Large intestine (tissue), 3 donors: ENCODE data around the gene KLHL29. TPM values are rescaled to one million over a fixed set of nuclear protein-coding genes. Genes with fewer than 3 reads are reported as not detected.
"Not testable (repeated sequence)": the region's sequence is repeated elsewhere in the genome, so short reads cannot be mapped to it uniquely, and the experiment has no call there.

Experiments used
- DNase-seq, 2 donors: peaks; one replicate each; pipeline versions ENCODE4 v3.0.0 to v3.0.0-alpha.2; 2013
- H3K27ac ChIP-seq: one replicate; pipeline ENCODE4 v1.5.1; 2013; ENCODE audit warnings: low read length
- H3K27me3 ChIP-seq: 2 replicates; pipeline ENCODE4 v1.6.1; 2013; ENCODE audit warnings: low read length; ENCODE audit not compliant: control insufficient read depth, insufficient read depth
- H3K36me3 ChIP-seq: 2 replicates; pipeline ENCODE4 v1.6.1; 2013; ENCODE audit warnings: low read length; ENCODE audit not compliant: control insufficient read depth, insufficient read depth
- H3K4me1 ChIP-seq: one replicate; pipeline ENCODE4 v1.6.1; 2013; ENCODE audit warnings: low read length; ENCODE audit not compliant: control insufficient read depth, insufficient read depth
- H3K4me3 ChIP-seq: one replicate; pipeline ENCODE4 v1.5.1; 2013; ENCODE audit warnings: low read length
- H3K9me3 ChIP-seq: one replicate; pipeline ENCODE4 v1.6.1; 2013; ENCODE audit warnings: mild to moderate bottlenecking, low read depth, low read length, moderate library complexity; ENCODE audit not compliant: control insufficient read depth
- WGBS: methylation state at CpG from one replicate; pipeline ENCODE4 v1.1.5; 2013; ENCODE audit warnings: low lambda C conversion rate; ENCODE audit not compliant: insufficient coverage; 5-methylcytosine and 5-hydroxymethylcytosine counted together
- polyA plus RNA-seq: library from polyadenylated mRNA; unstranded; fragments of 120-200 nt; gene quantifications from one replicate; pipeline ENCODE4 v1.2.1, GENCODE V29; 2013

The KLHL29 gene
- polyA plus RNA-seq, 1 donor: 5.9 TPM

GRCh38 chr2:23391237-23391736, 6.3 kb downstream of the KLHL29 start:
- not testable (repeated sequence) for H3K4me3 ChIP-seq, H3K36me3 ChIP-seq, DNase-seq, H3K27ac ChIP-seq, H3K4me1 ChIP-seq, H3K9me3 ChIP-seq
- no CpG with 5 or more reads among the region's 10 CpGs for WGBS
- H3K27me3 ChIP-seq: peaks cover 61% of the 10 kb centered on the region

GRCh38 chr2:23393722-23394121, 8.7 kb downstream of the KLHL29 start:
- Histone ChIP-seq H3K27me3 (peaks cover 42% of the 10 kb centered on the region), H3K4me1 (no peaks in the 10 kb centered on the region), H3K27ac (no peak overlapping the region), H3K36me3 (no peaks in the 10 kb centered on the region), H3K4me3 (no peak overlapping the region), H3K9me3 (no peaks in the 10 kb centered on the region)
- no peak for DNase-seq
- 87% methylated on average over 3 of the region's 8 CpGs for WGBS

DNA sequence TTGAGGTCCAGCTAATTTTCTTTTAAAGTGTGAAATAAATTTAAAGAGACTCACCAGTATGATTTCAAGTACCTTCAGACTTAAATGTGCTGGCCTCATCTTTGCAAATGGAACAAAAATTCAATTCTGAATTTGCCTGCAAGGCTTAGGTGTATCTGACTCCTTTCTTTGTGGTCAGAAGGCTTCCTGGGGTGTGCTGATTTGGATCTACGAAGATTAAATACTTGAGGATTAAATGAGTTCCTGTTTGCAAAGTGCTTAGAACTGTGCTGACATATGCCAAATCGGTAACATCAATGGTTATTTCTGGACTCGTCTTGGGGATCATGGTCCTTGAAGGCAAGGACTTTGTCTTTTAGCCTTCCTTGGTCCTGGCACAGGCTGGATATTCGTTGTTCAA, 9.7 kb downstream of the KLHL29 start:
- no CpG with 5 or more reads among the region's 4 CpGs for WGBS
- Histone ChIP-seq H3K27me3 (peaks cover 33% of the 10 kb centered on the region), H3K27ac (no peak overlapping the region), H3K36me3 (no peaks in the 10 kb centered on the region), H3K9me3 (no peaks in the 10 kb centered on the region), H3K4me3 (no peak overlapping the region), H3K4me1 (no peaks in the 10 kb centered on the region)
- DNase-seq: no peak

DNA sequence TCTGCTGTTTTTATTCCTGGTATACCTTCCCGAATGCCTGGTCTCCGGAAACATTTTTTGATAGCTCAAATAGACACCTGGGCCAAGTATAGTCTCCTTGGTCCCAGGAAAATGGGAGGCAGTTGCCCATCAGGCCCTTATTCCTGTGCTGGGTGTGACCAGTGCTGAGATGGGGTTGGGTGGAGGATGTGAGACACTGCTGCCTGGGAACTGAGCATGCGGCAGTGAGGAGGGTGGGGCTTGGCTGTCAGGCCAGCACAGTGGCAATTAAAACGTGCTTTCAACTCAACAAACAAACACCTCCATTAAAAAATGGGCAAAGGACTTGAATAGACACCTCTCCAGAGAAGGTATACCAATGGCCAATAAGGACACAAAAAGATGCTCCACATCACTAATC, 12.5 kb downstream of the KLHL29 start:
- DNase-seq: no peak
- peaks cover 23% of the 10 kb centered on the region for H3K27me3 ChIP-seq
- no peaks in the 10 kb centered on the region for H3K4me1 ChIP-seq
- no peaks in the 10 kb centered on the region for H3K36me3 ChIP-seq
- H3K27ac ChIP-seq: no peak overlapping the region
- no peak overlapping the region for H3K4me3 ChIP-seq
- H3K9me3 ChIP-seq: no peaks in the 10 kb centered on the region
- no CpG with 5 or more reads among the region's 4 CpGs for WGBS

- no peaks in the 10 kb centered on the region for H3K36me3 ChIP-seq
- H3K4me1 ChIP-seq: no peaks in the 10 kb centered on the region
- H3K27me3 ChIP-seq: peaks cover 10% of the 10 kb centered on the region
- 100% methylated on average over 1 of the region's 10 CpGs for WGBS
- no peak for DNase-seq
- no peaks in the 10 kb centered on the region for H3K9me3 ChIP-seq
- no peak overlapping the region for H3K4me3 ChIP-seq
- no peak overlapping the region for H3K27ac ChIP-seq
Measured at GRCh38 chr2:23399674-23400261, 14.8 kb downstream of the KLHL29 start.

GRCh38 chr2:23400703-23401102, 15.7 kb downstream of the KLHL29 start:
- Histone ChIP-seq H3K4me3 (no peak overlapping the region), H3K27me3 (peaks cover 4% of the 10 kb centered on the region), H3K36me3 (no peaks in the 10 kb centered on the region), H3K4me1 (no peaks in the 10 kb centered on the region), H3K27ac (no peak overlapping the region), H3K9me3 (no peaks in the 10 kb centered on the region)
- no CpG with 5 or more reads among the region's 4 CpGs for WGBS
- DNase-seq: no peak

DNA sequence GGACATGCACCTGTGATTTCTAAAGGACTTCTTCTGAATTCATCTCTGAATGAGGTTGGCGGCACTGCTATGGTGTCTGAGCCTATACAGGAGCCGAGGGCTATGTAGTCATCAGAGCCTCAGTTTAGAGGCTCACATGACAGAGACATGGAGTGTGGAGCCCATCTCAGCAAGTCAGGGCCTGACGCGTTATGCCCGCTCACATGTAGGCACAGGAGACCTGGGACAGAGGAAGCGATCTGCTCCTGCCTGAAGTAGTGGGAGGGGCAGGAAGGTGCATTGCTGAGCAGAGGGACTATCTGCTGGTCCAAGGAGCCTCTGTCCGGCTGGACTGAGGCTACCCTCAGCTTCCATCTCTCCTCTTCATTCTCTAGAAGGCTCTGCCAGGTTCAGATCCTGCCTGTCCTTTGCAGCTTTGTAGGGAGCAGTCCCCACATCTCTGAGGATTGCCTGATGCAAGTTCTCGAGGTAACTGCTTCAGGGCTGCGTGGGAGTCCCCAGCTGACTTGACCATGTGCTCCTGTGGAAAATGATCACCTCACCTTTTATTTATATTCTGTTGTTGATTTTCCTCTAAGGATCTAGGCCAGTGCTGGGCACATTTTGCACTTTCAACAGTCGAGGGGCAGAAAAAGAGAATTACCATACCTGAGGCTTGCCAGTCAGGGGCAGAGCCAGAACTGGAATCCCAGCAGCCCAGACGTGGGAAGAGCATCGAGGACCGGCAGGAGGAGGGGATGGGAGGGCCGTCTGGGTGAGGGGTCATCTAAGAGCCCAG, 16.6 kb downstream of the KLHL29 start:
- Histone ChIP-seq H3K27ac (no peak overlapping the region), H3K9me3 (no peaks in the 10 kb centered on the region), H3K4me1 (no peaks in the 10 kb centered on the region), H3K36me3 (no peaks in the 10 kb centered on the region), H3K27me3 (peaks cover 2% of the 10 kb centered on the region), H3K4me3 (no peak overlapping the region)
- no peak for DNase-seq
- no CpG with 5 or more reads among the region's 14 CpGs for WGBS

DNA sequence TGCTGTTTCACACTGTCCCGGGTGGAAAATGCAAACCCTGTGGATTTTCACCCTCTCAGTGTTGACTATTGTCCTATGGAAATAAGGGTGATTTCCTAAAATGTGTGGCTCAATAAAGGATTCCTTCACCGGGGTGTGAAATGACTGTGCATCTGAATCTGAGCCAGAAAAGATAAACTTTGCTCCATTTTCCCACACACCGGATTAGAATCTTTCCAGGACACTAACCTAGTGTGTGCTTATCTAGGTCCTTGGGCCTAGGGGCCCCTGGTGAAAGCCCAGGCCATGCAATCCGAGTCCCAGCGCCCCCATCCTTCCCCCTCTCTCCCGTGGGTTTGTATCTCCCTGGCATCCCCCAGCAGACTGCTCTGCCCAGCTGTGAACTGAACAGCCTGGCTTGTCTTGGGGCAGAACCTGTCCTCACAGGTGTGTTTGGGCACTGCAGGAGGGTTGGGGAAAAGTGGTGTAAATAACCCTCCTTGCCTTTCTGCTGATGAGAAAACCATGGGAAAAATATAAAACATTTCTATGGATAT, 17.3 kb downstream of the KLHL29 start:
- H3K9me3 ChIP-seq: no peaks in the 10 kb centered on the region
- no CpG with 5 or more reads among the region's 6 CpGs for WGBS
- no peak for DNase-seq
- H3K27ac ChIP-seq: no peak overlapping the region
- no peaks in the 10 kb centered on the region for H3K36me3 ChIP-seq
- H3K4me3 ChIP-seq: no peak overlapping the region
- no peaks in the 10 kb centered on the region for H3K4me1 ChIP-seq
- no peaks in the 10 kb centered on the region for H3K27me3 ChIP-seq

- H3K4me1 ChIP-seq: no peaks in the 10 kb centered on the region
- no peaks in the 10 kb centered on the region for H3K9me3 ChIP-seq
- WGBS: no CpG with 5 or more reads among the region's 8 CpGs
- peak; percentile 39 to 68 for DNase-seq
- H3K27ac ChIP-seq: no peak overlapping the region
- no peaks in the 10 kb centered on the region for H3K27me3 ChIP-seq
- H3K4me3 ChIP-seq: no peak overlapping the region
- H3K36me3 ChIP-seq: no peaks in the 10 kb centered on the region
Measured at GRCh38 chr2:23404426-23404825, 19.4 kb downstream of the KLHL29 start.

GRCh38 chr2:23409248-23409647, 24.3 kb downstream of the KLHL29 start:
- Histone ChIP-seq H3K9me3 (no peaks in the 10 kb centered on the region), H3K4me3 (no peak overlapping the region), H3K36me3 (no peaks in the 10 kb centered on the region), H3K4me1 (no peaks in the 10 kb centered on the region), H3K27ac (no peak overlapping the region), H3K27me3 (no peaks in the 10 kb centered on the region)
- no CpG with 5 or more reads among the region's 8 CpGs for WGBS
- no peak for DNase-seq
